ENCODE measurements around the gene MLNR. TPM values are rescaled to one million over a fixed set of nuclear protein-coding genes. Genes with fewer than 3 reads are reported as not detected.

MLNR gene
- total RNA-seq (not detected), total RNA-seq (0 to 0.11 (median 0) reads per million in 172 experiments)
- polyA plus RNA-seq (2013, experiment 1 of 2) = not detected
- polyA plus RNA-seq (2013, experiment 2 of 2) = not detected

- Histone ChIP-seq H3K9me3 (ENCODE audit: control insufficient read depth in 1 of 2, insufficient read depth in 1 of 2, low read length in 2 of 2) (peaks cover 0 to 12% of the 10 kb centered on the region in 2 experiments), H3K4me3 (ENCODE audit: low read length) (peak within 1 kb of the TSS; percentile 22), H3K36me3 (ENCODE audit: insufficient read depth, low read length) (no peaks in the 10 kb centered on the region), H3K4me1 (ENCODE audit: insufficient read depth, low read length) (peaks cover 13% of the 10 kb centered on the region), H3K27me3 (ENCODE audit: control insufficient read depth in 1 of 2, insufficient read depth in 2 of 2, low read length in 2 of 2) (peaks cover 44 to 53% of the 10 kb centered on the region in 2 experiments), H3K27ac (ENCODE audit: low read depth in 1 of 2, low read length in 2 of 2) (no peak within 1 kb of the TSS)
- intact Hi-C loops (cut with DNase I, micrococcal nuclease) = no loop called here
- H3K4me3 Mint-ChIP-seq = peak within 1 kb of the TSS; percentile 73
- no peak for TF ChIP-seq CTCF (IDR thresholded peaks at IDR 0.05)
- no peaks in the 10 kb centered on the region for H3K9me3 Mint-ChIP-seq
- POLR2A ChIA-PET = interaction anchor here (0.8 kb wide), 1 partner anchor 244 kb away, joined by 3 read pairs; the partner anchor contains the start of gene FNDC3A
- DNase-seq (peak in 10 of 14 experiments; percentile 15 to 65 (median 32)), ATAC-seq (ENCODE audit: poor library complexity) (peak; percentile 75)
- H3K27ac Mint-ChIP-seq = no peak within 1 kb of the TSS
- H3K27me3 Mint-ChIP-seq = peaks cover 79% of the 10 kb centered on the region
- CTCF ChIA-PET = no interaction called here
- H3K4me1 Mint-ChIP-seq (ENCODE audit: low read depth) = peaks cover 10% of the 10 kb centered on the region
- H3K36me3 Mint-ChIP-seq (ENCODE audit: low read depth) = no peaks in the 10 kb centered on the region
Measured at GRCh38 chr13:49220036-49220855, at the start of gene MLNR. Gene MLNR, plus strand, starts transcription at chr13:49220338. Its CDS starts 0 bp downstream, at chr13:49220338.

GRCh38 chr13:49171359-49171758 lies 48.8 kb upstream of the MLNR start:
- ATAC-seq (ENCODE audit: poor library complexity) (no peak), DNase-seq (no peak)
- no peaks in the 10 kb centered on the region for H3K9me3 ChIP-seq (ENCODE audit: control insufficient read depth in 1 of 2, insufficient read depth in 1 of 2, low read length in 2 of 2)
- no peak overlapping the region for H3K4me3 Mint-ChIP-seq
- no peak overlapping the region for H3K27ac ChIP-seq (ENCODE audit: low read depth in 1 of 2, low read length in 2 of 2)
- POLR2A ChIA-PET = no interaction called here
- no peaks in the 10 kb centered on the region for H3K4me1 Mint-ChIP-seq (ENCODE audit: low read depth)
- no peak overlapping the region for H3K4me3 ChIP-seq (ENCODE audit: low read length)
- peaks cover 51% of the 10 kb centered on the region for H3K36me3 ChIP-seq (ENCODE audit: insufficient read depth, low read length)
- H3K4me1 ChIP-seq (ENCODE audit: insufficient read depth, low read length) = no peaks in the 10 kb centered on the region
- no peak for TF ChIP-seq CTCF (IDR thresholded peaks at IDR 0.05)
- H3K27me3 ChIP-seq (ENCODE audit: control insufficient read depth in 1 of 2, insufficient read depth in 2 of 2, low read length in 2 of 2) = no peaks in the 10 kb centered on the region
- no peaks in the 10 kb centered on the region for H3K9me3 Mint-ChIP-seq
- peaks cover 86% of the 10 kb centered on the region for H3K36me3 Mint-ChIP-seq (ENCODE audit: low read depth)
- CTCF ChIA-PET = no interaction called here
- H3K27me3 Mint-ChIP-seq = no peaks in the 10 kb centered on the region
- no peak overlapping the region for H3K27ac Mint-ChIP-seq
- intact Hi-C loops (cut with DNase I, micrococcal nuclease) = loop anchor here in 1 of 2 experiments (1.0 kb wide), 1 partner anchor 20 kb away; no protein-coding TSS in a partner anchor

- Histone ChIP-seq H3K4me1 (ENCODE audit: insufficient read depth, low read length) (no peaks in the 10 kb centered on the region), H3K27me3 (ENCODE audit: control insufficient read depth in 1 of 2, insufficient read depth in 2 of 2, low read length in 2 of 2) (no peaks in the 10 kb centered on the region), H3K9me3 (ENCODE audit: control insufficient read depth in 1 of 2, insufficient read depth in 1 of 2, low read length in 2 of 2) (no peaks in the 10 kb centered on the region), H3K36me3 (ENCODE audit: insufficient read depth, low read length) (peaks cover 66% of the 10 kb centered on the region), H3K27ac (ENCODE audit: low read depth in 1 of 2, low read length in 2 of 2) (no peak overlapping the region), H3K4me3 (ENCODE audit: low read length) (no peak overlapping the region)
- no peak overlapping the region for H3K4me3 Mint-ChIP-seq
- no peak for TF ChIP-seq CTCF (IDR thresholded peaks at IDR 0.05)
- no peak overlapping the region for H3K27ac Mint-ChIP-seq
- intact Hi-C loops (cut with DNase I, micrococcal nuclease) = no loop called here
- ATAC-seq (ENCODE audit: poor library complexity) (no peak), DNase-seq (no peak)
- peaks cover 51% of the 10 kb centered on the region for H3K36me3 Mint-ChIP-seq (ENCODE audit: low read depth)
- H3K9me3 Mint-ChIP-seq = no peaks in the 10 kb centered on the region
- no peaks in the 10 kb centered on the region for H3K4me1 Mint-ChIP-seq (ENCODE audit: low read depth)
- no peaks in the 10 kb centered on the region for H3K27me3 Mint-ChIP-seq
- ChIA-PET POLR2A (no interaction called here), CTCF (no interaction called here)
Measured at GRCh38 chr13:49183672-49184325, 36.3 kb upstream of the MLNR start.
